Type B pancreatic cell (in vitro differentiated cells): ENCODE data around the gene PRDM5. TPM values are rescaled to one million over a fixed set of nuclear protein-coding genes. Genes with fewer than 3 reads are reported as not detected.

ENCODE experiments used
- DNase-seq: peaks from one replicate; pipeline ENCODE4 v3.0.0; 2021; ENCODE audit warnings: mixed read lengths; ENCODE audit not compliant: unreplicated experiment; ENCODE audit errors: extremely low spot score
- H3K27ac Mint-ChIP-seq: 2 replicates; pipeline ENCODE4 v1.8.0; 2021; ENCODE audit warnings: mild to moderate bottlenecking, mixed read lengths
- H3K27me3 Mint-ChIP-seq: 2 replicates; pipeline ENCODE4 v1.8.0; 2021; ENCODE audit warnings: mixed read lengths
- H3K36me3 Mint-ChIP-seq: 2 replicates; pipeline ENCODE4 v1.8.0; 2021; ENCODE audit warnings: mixed read lengths
- H3K4me1 Mint-ChIP-seq: one replicate; pipeline ENCODE4 v1.8.0; 2021; ENCODE audit warnings: mixed read lengths; ENCODE audit not compliant: unreplicated experiment
- H3K4me3 Mint-ChIP-seq: 2 replicates; pipeline ENCODE4 v1.8.0; 2021; ENCODE audit warnings: mild to moderate bottlenecking, mixed read lengths
- H3K9me3 Mint-ChIP-seq: 2 replicates; pipeline ENCODE4 v1.8.0; 2021; ENCODE audit warnings: mixed read lengths
- total RNA-seq: library from RNA; stranded (reverse); gene quantifications from 2 replicates; pipeline ENCODE4 v1.2.1, GENCODE V29; 2021; ENCODE audit warnings: low replicate concordance
- TF ChIP-seq, protein P1 (sequence below): fragments of 200-600 bp; sonication (generic); conservative IDR thresholded peaks from 2 replicates; pipeline ENCODE4 v1.5.0; 2021; ENCODE audit warnings: antibody characterized with exemption, mild to moderate bottlenecking

Gene PRDM5
- total RNA-seq, 1 donor from 2014 or later, result 15.7 TPM

DNA sequence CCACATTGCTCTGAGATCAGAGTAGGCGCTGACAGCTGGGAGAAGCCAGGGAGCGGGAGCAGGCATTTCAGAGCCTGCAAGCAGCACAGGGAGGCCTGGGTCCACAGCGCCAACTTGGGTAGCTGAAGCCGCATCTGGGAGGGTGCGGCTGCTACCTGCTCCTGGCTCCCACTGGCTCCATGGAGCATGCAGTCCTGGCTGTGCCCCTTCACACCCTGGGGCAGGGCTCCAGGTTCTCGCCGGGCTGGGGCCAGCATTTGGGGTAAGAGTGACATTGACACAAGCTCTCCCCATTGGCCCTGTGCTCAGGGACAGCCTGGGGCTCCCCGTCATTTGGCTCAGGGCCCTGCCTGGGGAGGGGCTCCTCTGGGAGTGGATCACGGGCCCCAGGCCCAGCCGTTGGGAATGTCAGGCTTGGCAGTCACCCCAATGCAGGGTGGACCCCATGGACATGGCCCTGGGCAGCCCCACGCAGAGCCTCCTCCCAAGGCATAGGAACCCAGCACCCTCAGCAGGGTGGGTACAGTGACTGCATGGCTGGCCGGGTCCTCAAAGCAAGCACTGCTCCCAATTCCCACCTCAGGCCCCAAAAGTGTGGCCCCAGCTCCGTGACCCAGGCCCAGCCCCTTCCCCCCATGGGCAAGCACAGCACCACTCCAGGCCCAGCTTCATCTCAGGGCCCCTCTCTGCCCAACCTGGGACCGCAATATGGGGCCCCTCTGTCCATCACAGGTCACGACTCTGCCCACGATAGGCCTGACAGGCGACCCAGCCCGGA lies 82.4 kb downstream of the PRDM5 start:
- H3K36me3 Mint-ChIP-seq, result peaks cover under 1% of the 10 kb centered on the region
- no peak overlapping the region for H3K4me3 Mint-ChIP-seq
- H3K4me1 Mint-ChIP-seq, result peaks cover 12% of the 10 kb centered on the region
- no peaks in the 10 kb centered on the region for H3K9me3 Mint-ChIP-seq
- H3K27me3 Mint-ChIP-seq, result no peaks in the 10 kb centered on the region
- TF ChIP-seq, protein P1, sequence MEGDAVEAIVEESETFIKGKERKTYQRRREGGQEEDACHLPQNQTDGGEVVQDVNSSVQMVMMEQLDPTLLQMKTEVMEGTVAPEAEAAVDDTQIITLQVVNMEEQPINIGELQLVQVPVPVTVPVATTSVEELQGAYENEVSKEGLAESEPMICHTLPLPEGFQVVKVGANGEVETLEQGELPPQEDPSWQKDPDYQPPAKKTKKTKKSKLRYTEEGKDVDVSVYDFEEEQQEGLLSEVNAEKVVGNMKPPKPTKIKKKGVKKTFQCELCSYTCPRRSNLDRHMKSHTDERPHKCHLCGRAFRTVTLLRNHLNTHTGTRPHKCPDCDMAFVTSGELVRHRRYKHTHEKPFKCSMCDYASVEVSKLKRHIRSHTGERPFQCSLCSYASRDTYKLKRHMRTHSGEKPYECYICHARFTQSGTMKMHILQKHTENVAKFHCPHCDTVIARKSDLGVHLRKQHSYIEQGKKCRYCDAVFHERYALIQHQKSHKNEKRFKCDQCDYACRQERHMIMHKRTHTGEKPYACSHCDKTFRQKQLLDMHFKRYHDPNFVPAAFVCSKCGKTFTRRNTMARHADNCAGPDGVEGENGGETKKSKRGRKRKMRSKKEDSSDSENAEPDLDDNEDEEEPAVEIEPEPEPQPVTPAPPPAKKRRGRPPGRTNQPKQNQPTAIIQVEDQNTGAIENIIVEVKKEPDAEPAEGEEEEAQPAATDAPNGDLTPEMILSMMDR, result no peak
- no peak for DNase-seq
- no peak overlapping the region for H3K27ac Mint-ChIP-seq

DNA sequence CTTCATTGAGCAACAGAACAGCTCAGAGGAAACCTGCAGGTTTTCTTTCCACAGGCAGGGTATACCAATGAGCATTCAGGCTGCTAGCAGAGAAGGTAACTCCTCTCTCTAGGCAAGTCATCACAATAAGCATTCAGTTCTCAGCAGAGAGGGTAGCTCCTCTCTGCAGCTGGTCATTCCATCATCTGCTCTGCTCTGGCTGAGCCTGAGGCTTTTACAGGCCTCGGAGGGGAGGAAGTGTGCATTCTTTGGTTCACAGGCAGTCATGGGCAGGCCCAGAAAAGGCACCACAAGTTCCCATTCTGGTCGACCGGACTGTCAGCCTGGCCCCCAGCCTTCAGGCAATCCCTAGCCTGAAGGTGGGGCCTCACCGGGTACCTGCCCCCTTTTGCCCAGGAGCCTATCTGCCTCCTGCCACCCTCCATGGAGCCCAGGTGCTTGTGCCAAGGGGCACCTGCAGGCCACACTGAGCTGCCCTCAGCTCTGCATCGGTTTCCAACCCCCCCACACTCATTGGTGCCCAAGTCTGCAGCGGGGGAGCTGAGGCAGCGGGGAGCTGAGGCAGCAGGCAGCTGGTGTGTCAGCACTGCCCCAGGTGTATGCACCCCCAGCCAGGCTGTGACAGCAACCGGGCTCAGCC lies 83.1 kb downstream of the PRDM5 start:
- peaks cover 12% of the 10 kb centered on the region for H3K4me1 Mint-ChIP-seq
- TF ChIP-seq, protein P1, result no peak
- no peaks in the 10 kb centered on the region for H3K9me3 Mint-ChIP-seq
- H3K27ac Mint-ChIP-seq, result no peak overlapping the region
- no peak for DNase-seq
- H3K36me3 Mint-ChIP-seq, result peaks cover 6% of the 10 kb centered on the region
- no peaks in the 10 kb centered on the region for H3K27me3 Mint-ChIP-seq
- no peak overlapping the region for H3K4me3 Mint-ChIP-seq

DNA sequence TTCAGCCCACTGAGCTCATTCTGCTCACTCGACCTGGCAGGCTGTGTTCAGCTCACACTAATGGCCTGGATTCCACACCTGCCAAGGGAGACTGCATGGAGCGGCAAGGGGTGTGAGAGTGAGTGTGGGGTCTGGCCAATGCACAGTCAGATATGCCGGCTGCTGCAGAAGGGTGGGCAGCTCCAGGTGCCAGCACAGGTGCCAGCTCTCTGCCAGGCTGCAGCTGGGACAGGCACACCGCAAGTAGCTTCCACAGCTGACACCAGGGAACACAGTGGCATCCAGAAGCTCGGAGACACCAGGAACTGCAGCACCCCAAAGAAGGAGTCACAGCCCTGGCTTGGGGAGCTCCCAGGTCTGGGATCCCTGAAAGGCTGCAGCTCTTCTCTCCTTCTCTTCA lies 83.7 kb downstream of the PRDM5 start:
- TF ChIP-seq, protein P1, result no peak
- Mint-ChIP-seq H3K9me3 (no peaks in the 10 kb centered on the region), H3K4me1 (peaks cover 10% of the 10 kb centered on the region), H3K4me3 (no peak overlapping the region), H3K27ac (no peak overlapping the region), H3K36me3 (peaks cover 6% of the 10 kb centered on the region), H3K27me3 (no peaks in the 10 kb centered on the region)
- DNase-seq, result no peak

DNA sequence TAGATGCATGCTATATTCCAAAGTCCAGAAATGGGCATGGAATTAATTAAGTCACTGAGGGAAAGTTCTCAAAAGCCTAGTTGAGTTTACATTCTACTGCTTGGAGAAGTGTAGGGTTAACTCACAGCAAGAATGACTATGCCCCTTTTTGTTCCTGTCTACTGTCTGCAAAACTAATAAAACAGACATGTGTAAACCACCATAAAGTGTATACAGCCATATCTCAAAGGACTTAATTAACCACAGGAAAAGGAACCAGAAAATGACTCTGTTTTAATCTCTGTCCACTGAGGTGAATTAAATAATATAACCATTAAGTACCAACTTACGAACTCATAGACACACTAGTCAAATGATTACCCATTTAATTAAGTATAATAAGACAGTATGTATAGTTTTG lies 84.9 kb downstream of the PRDM5 start:
- no peak for DNase-seq
- Mint-ChIP-seq H3K4me1 (peaks cover 8% of the 10 kb centered on the region), H3K36me3 (peaks cover 6% of the 10 kb centered on the region), H3K4me3 (no peak overlapping the region), H3K9me3 (no peaks in the 10 kb centered on the region), H3K27ac (no peak overlapping the region), H3K27me3 (no peaks in the 10 kb centered on the region)
- TF ChIP-seq, protein P1, result no peak

DNA sequence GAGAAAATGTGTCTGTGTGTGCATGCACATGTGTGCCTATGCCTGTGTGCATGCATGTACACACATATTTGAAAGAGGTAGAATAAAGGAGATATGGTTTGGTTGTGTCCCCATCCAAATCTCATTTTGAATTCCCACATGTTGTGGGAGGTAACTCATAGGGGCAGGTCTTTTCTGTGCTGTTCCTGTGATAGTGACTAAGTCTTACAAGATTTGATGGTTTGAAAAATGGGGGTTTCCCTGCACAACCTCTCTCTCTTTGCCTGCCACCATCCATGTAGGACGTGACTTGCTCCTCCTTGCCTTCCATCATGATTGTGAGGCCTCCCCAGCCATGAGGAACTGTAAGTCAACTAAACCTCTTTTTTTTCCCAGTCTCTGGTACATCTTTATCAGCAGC lies 87.2 kb downstream of the PRDM5 start:
- Mint-ChIP-seq H3K27ac (no peak overlapping the region), H3K9me3 (no peaks in the 10 kb centered on the region), H3K27me3 (no peaks in the 10 kb centered on the region), H3K36me3 (peaks cover 6% of the 10 kb centered on the region), H3K4me1 (no peaks in the 10 kb centered on the region), H3K4me3 (no peak overlapping the region)
- TF ChIP-seq, protein P1, result no peak
- no peak for DNase-seq
